Mucosa of descending colon (tissue), 3 donors: Measurements from ENCODE around the gene UGT1A3. TPM values are rescaled to one million over a fixed set of nuclear protein-coding genes. Genes with fewer than 3 reads are reported as not detected.
A peak's percentile ranks its signal among the peaks of the same experiment; 100 is the strongest.

ENCODE experiments used
- ATAC-seq: fragments of 200-7000 bp; cut with Tn5 transposase; one replicate; pipeline ENCODE4 v1.9.1; 2020; ENCODE audit warnings: mild to moderate bottlenecking, moderate library complexity
- DNase-seq, 3 donors: peaks; one replicate each; pipeline ENCODE4 v3.0.0-alpha.2; 2020
- H3K36me3 ChIP-seq: fragments of 200-600 bp; one replicate; pipeline ENCODE4 v1.8.0; 2021; ENCODE audit warnings: low read depth, mild to moderate bottlenecking
- H3K4me1 ChIP-seq: fragments of 200-600 bp; one replicate; pipeline ENCODE4 v1.8.0; 2021; ENCODE audit warnings: low read depth, mild to moderate bottlenecking
- H3K4me3 ChIP-seq: fragments of 200-600 bp; one replicate; pipeline ENCODE4 v1.8.0; 2021; ENCODE audit warnings: mild to moderate bottlenecking
- H3K9me3 ChIP-seq: fragments of 200-600 bp; one replicate; pipeline ENCODE4 v1.8.0; 2021; ENCODE audit warnings: mild to moderate bottlenecking
- intact Hi-C, 2 donors: fragments of 100-400 bp; cut with DNase I in 1 of 2; cut with micrococcal nuclease in 1 of 2; formaldehyde crosslinking; loops; one replicate each; pipeline versions ENCODE4 v1.11.0 to v1.11.1; 2022; cut with DNase I, micrococcal nuclease
- total RNA-seq, 3 donors: library from RNA; stranded (reverse); fragmentation: NEBNext Ultra II Directional in 2 of 3; extraction: Animal tissue kit (Norgen Biotek cat#: 25700) in 2 of 3; gene quantifications; one replicate each; pipeline versions ENCODE4 v1.2.1 to v1.2.4, GENCODE V29; 2021 to 2023
- TF ChIP-seq, protein P1 (sequence below): fragments of 200-600 bp; IDR thresholded peaks from one replicate; pipeline ENCODE4 v1.8.0; 2022; ENCODE audit warnings: antibody characterized with exemption, mild to moderate bottlenecking
- donor health status: DM: no; HTN: no; CAD: no; lungs with moderate emphysema.
- donor health status: DM: no; HTN: no; CAD: no.
- donor health status: DM: no; HTN: yes; CAD: no.

UGT1A3 gene
- total RNA-seq, 3 donors from 2014 or later: 2.6 to 4.7 (median 2.7) TPM

DNA sequence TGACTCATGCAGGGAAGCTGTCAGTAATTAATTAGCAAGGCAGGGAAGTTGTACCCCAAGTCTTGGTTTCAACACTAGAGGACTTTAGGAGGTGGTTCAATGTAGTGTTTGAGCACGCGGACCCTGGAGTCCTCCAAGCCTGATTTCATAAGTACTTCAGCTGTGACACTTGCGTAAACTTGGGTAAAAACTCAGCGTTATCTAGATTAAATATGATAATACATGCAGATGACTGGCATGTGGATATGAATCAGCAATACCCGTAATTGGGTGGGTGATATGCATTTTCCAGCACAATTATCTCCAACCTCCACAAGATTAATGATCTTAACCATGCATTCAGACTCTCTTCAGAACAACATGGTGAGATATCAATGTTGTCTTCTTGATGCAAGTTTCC lies 41.9 kb upstream of the UGT1A3 start:
- no peaks in the 10 kb centered on the region for H3K9me3 ChIP-seq
- peaks cover 34% of the 10 kb centered on the region for H3K4me1 ChIP-seq
- ATAC-seq (no peak), DNase-seq (no peak)
- intact Hi-C loops: no loop called here
- H3K36me3 ChIP-seq: no peaks in the 10 kb centered on the region
- TF ChIP-seq, protein P1, sequence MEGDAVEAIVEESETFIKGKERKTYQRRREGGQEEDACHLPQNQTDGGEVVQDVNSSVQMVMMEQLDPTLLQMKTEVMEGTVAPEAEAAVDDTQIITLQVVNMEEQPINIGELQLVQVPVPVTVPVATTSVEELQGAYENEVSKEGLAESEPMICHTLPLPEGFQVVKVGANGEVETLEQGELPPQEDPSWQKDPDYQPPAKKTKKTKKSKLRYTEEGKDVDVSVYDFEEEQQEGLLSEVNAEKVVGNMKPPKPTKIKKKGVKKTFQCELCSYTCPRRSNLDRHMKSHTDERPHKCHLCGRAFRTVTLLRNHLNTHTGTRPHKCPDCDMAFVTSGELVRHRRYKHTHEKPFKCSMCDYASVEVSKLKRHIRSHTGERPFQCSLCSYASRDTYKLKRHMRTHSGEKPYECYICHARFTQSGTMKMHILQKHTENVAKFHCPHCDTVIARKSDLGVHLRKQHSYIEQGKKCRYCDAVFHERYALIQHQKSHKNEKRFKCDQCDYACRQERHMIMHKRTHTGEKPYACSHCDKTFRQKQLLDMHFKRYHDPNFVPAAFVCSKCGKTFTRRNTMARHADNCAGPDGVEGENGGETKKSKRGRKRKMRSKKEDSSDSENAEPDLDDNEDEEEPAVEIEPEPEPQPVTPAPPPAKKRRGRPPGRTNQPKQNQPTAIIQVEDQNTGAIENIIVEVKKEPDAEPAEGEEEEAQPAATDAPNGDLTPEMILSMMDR: no peak
- H3K4me3 ChIP-seq: no peak overlapping the region

DNA sequence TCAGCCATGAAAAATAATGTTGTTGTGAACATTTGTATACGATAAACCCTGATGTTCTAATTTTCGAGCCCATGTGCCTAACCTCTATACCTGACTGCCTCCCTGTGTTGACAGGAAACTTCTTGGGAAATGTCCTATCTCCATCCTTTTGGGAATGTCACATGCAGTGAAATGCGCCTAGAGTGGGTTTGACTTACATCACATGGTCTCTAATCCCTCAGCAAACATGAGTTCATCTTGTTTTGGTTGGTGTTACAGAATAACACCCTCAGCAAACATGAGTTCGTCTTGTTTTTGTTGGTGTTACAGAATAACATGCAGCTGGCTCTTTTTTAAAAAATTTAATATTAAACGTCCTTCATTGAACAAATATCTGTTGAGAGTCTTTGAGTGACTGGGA lies 40.5 kb upstream of the UGT1A3 start:
- TF ChIP-seq, protein P1: no peak
- ATAC-seq (no peak), DNase-seq (no peak)
- Histone ChIP-seq H3K4me1 (peaks cover 34% of the 10 kb centered on the region), H3K9me3 (no peaks in the 10 kb centered on the region), H3K36me3 (no peaks in the 10 kb centered on the region), H3K4me3 (no peak overlapping the region)
- intact Hi-C loops: no loop called here

DNA sequence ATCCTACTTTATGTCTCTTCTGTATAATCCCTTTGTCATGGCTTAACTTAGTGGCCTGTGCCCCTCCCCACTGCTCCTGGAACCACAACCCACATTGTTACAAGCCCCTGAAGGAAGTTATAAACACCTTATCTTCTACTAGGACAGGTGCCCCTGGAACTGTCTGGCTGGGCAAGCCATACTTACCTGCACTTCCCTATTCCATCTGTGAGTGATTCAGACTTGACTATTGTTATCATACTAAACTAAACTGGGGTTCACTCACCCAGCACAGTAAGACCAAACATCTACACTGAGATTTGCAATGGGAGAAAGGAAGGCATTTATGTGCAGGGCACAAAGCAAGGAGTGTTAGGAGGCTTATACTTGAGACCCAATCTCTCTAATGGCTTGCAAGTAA lies 39.8 kb upstream of the UGT1A3 start:
- DNase-seq (no peak), ATAC-seq (peak; percentile 66)
- TF ChIP-seq, protein P1: no peak
- no peaks in the 10 kb centered on the region for H3K9me3 ChIP-seq
- no peaks in the 10 kb centered on the region for H3K36me3 ChIP-seq
- intact Hi-C loops: no loop called here
- H3K4me3 ChIP-seq: no peak overlapping the region
- H3K4me1 ChIP-seq: peaks cover 37% of the 10 kb centered on the region

GRCh38 chr2:233689501-233689900 lies 39.3 kb upstream of the UGT1A3 start:
- intact Hi-C loops: no loop called here
- DNase-seq: no peak
- peaks cover 37% of the 10 kb centered on the region for H3K4me1 ChIP-seq

GRCh38 chr2:233690444-233690843 lies 38.4 kb upstream of the UGT1A3 start:
- no peaks in the 10 kb centered on the region for H3K9me3 ChIP-seq
- DNase-seq (no peak), ATAC-seq (no peak)
- intact Hi-C loops: no loop called here
- TF ChIP-seq, protein P1: no peak
- H3K4me3 ChIP-seq: no peak overlapping the region
- H3K4me1 ChIP-seq: peaks cover 31% of the 10 kb centered on the region
- no peaks in the 10 kb centered on the region for H3K36me3 ChIP-seq

More at GRCh38 chr2:233689501-233689900, 39.3 kb upstream of the UGT1A3 start:
- peak; percentile 6 for ATAC-seq
- H3K4me3 ChIP-seq: no peak overlapping the region
- H3K36me3 ChIP-seq: no peaks in the 10 kb centered on the region
- no peaks in the 10 kb centered on the region for H3K9me3 ChIP-seq
- TF ChIP-seq, protein P1: no peak
